AG04450 (cell line): ENCODE data around the gene CTSE. TPM values are rescaled to one million over a fixed set of nuclear protein-coding genes. Genes with fewer than 3 reads are reported as not detected.

ENCODE experiments used
- CTCF ChIA-PET: fragments of 300-600, 350-600 bp; formaldehyde crosslinking; extraction: SDS; loops from one replicate; lab custom pipeline; 2022; ENCODE audit warnings: antibody characterized with exemption, inconsistent platforms; lab: Charles Lee
- POLR2A ChIA-PET: fragments of 350-600 bp; formaldehyde crosslinking; extraction: SDS; loops from one replicate; lab custom pipeline; 2021; ENCODE audit warnings: antibody characterized with exemption, inconsistent platforms; lab: Yijun Ruan, JAX
- DNase-seq: peaks from one replicate; pipeline ENCODE4 v3.0.0-alpha.2; 2011; ENCODE audit warnings: low read depth, low spot score
- H3K27ac ChIP-seq: one replicate; pipeline ENCODE4 v1.5.1; 2012; ENCODE audit warnings: low read depth, low read length, control low read depth
- H3K27me3 ChIP-seq: one replicate; pipeline ENCODE4 v1.6.0; 2012; ENCODE audit warnings: low read length; ENCODE audit not compliant: control insufficient read depth, insufficient read depth
- H3K4me3 ChIP-seq: 2 replicates; pipeline ENCODE4 v1.5.1; 2011; ENCODE audit warnings: mild to moderate bottlenecking, low read depth, low read length, control low read depth
- H3K9me3 ChIP-seq: 2 replicates; pipeline ENCODE4 v1.5.1; 2012; ENCODE audit warnings: low read length; ENCODE audit not compliant: control insufficient read depth, insufficient read depth
- CTCF ChIP-seq: IDR thresholded peaks from 2 replicates; pipeline ENCODE4 v1.5.1; 2011; ENCODE audit warnings: low read depth, low read length, control low read depth, inconsistent platforms
- polyA plus RNA-seq: library from polyadenylated mRNA; depleted of rRNA; stranded (reverse); fragments of >200 nt; gene quantifications from 2 replicates; pipeline ENCODE4 v1.2.3, GENCODE V29; 2011

Gene CTSE
- polyA plus RNA-seq, 1 experiment, result not detected

- H3K27ac ChIP-seq, result no peak overlapping the region
- ChIA-PET CTCF (no interaction called here), POLR2A (no interaction called here)
- DNase-seq, result no peak
- H3K4me3 ChIP-seq, result no peak overlapping the region
- no peak for TF ChIP-seq CTCF
- H3K9me3 ChIP-seq, result no peaks in the 10 kb centered on the region
- peaks cover 41% of the 10 kb centered on the region for H3K27me3 ChIP-seq
These were observed 17.9 kb upstream of the CTSE start for GRCh38 chr1:206041640-206042039.

- POLR2A ChIA-PET, result no interaction called here
These were observed 16.6 kb upstream of the CTSE start for GRCh38 chr1:206040328-206040727.

GRCh38 chr1:206039046-206039973, 15.6 kb upstream of the CTSE start:
- no peak for DNase-seq
- ChIA-PET POLR2A (no interaction called here), CTCF (interaction anchor here (1.2 kb wide), 1 partner anchor 9 kb away, joined by 4 read pairs; no protein-coding TSS in a partner anchor)
- Histone ChIP-seq H3K9me3 (no peaks in the 10 kb centered on the region), H3K27me3 (peaks cover 53% of the 10 kb centered on the region), H3K27ac (no peak overlapping the region), H3K4me3 (no peak overlapping the region)
- no peak for TF ChIP-seq CTCF

More at GRCh38 chr1:206040328-206040727, 16.6 kb upstream of the CTSE start:
- no peak for DNase-seq
- Histone ChIP-seq H3K27ac (no peak overlapping the region), H3K4me3 (no peak overlapping the region), H3K9me3 (no peaks in the 10 kb centered on the region), H3K27me3 (peaks cover 43% of the 10 kb centered on the region)
- CTCF ChIA-PET, result interaction anchor here (1.2 kb wide), 1 partner anchor 10 kb away, joined by 4 read pairs; no protein-coding TSS in a partner anchor
- TF ChIP-seq CTCF, result no peak

GRCh38 chr1:206037581-206037980, 13.9 kb upstream of the CTSE start:
- Histone ChIP-seq H3K4me3 (no peak overlapping the region), H3K27ac (no peak overlapping the region), H3K27me3 (peaks cover 58% of the 10 kb centered on the region), H3K9me3 (peaks cover 2% of the 10 kb centered on the region; the same call in 1 of the 2 replicates)
- no peak for DNase-seq
- POLR2A ChIA-PET, result interaction anchor here (0.6 kb wide), 1 partner anchor 11 kb away, joined by 4 read pairs; no protein-coding TSS in a partner anchor
- no peak for TF ChIP-seq CTCF
- CTCF ChIA-PET, result interaction anchor here (0.9 to 1.0 kb wide), 2 partner anchors 52 to 60 kb away, joined by 3 read pairs; no protein-coding TSS in a partner anchor
